Neural progenitor cell (in vitro differentiated cells): ENCODE results near the gene UBXN6. TPM values are rescaled to one million over a fixed set of nuclear protein-coding genes. Genes with fewer than 3 reads are reported as not detected.

ENCODE experiments used
- DNase-seq: peaks from one replicate; pipeline ENCODE4 v3.0.0-alpha.2; 2016; ENCODE audit warnings: low spot score
- H2AFZ ChIP-seq: fragments of 200-600 bp; sonication (generic); replicated peaks from 2 replicates; pipeline ENCODE4 v1.6.1; 2016; ENCODE audit warnings: antibody characterized with exemption
- H3F3A ChIP-seq: fragments of 200-600 bp; sonication (generic); 2 replicates; pipeline ENCODE4 v1.6.1; 2016; ENCODE audit warnings: antibody characterized with exemption, low read depth
- H3K27ac ChIP-seq: fragments of 200-600 bp; sonication (generic); 2 replicates; pipeline ENCODE4 v1.5.1; 2016; ENCODE audit warnings: mild to moderate bottlenecking
- H3K27me3 ChIP-seq: fragments of 200-600 bp; sonication (generic); 2 replicates; pipeline ENCODE4 v1.6.1; 2016; ENCODE audit warnings: mild to moderate bottlenecking, moderate library complexity
- H3K36me3 ChIP-seq: fragments of 200-600 bp; sonication (generic); 2 replicates; pipeline ENCODE4 v1.5.1; 2016
- H3K4me1 ChIP-seq: fragments of 200-600 bp; sonication (generic); 2 replicates; pipeline ENCODE4 v1.6.1; 2016; ENCODE audit warnings: mixed run types
- H3K4me2 ChIP-seq: fragments of 200-600 bp; sonication (generic); 2 replicates; pipeline ENCODE4 v1.6.1; 2016
- H3K4me3 ChIP-seq: fragments of 200-600 bp; sonication (generic); 2 replicates; pipeline ENCODE4 v1.5.1; 2016
- H3K79me2 ChIP-seq: fragments of 200-600 bp; sonication (generic); 2 replicates; pipeline ENCODE4 v1.6.1; 2016; ENCODE audit warnings: low read depth
- H3K9ac ChIP-seq: fragments of 200-600 bp; sonication (generic); 2 replicates; pipeline ENCODE4 v1.6.1; 2016
- H3K9me3 ChIP-seq: fragments of 200-600 bp; sonication (generic); 2 replicates; pipeline ENCODE4 v1.5.1; 2016; ENCODE audit warnings: low read depth
- H4K20me1 ChIP-seq: fragments of 200-600 bp; sonication (generic); 2 replicates; pipeline ENCODE4 v1.6.1; 2016; ENCODE audit warnings: low read depth
- H3K27ac Mint-ChIP-seq: 3 replicates; pipeline ENCODE4 v1.8.0; 2021; ENCODE audit warnings: mixed read lengths
- H3K27me3 Mint-ChIP-seq: 2 replicates; pipeline ENCODE4 v1.8.0; 2022; ENCODE audit warnings: low read depth, mild to moderate bottlenecking, inconsistent platforms, moderate library complexity, mixed read lengths; ENCODE audit not compliant: insufficient read depth
- H3K36me3 Mint-ChIP-seq: 3 replicates; pipeline ENCODE4 v1.8.0; 2021; ENCODE audit warnings: mixed read lengths
- H3K4me1 Mint-ChIP-seq: 3 replicates; pipeline ENCODE4 v1.8.0; 2021; ENCODE audit warnings: mixed read lengths
- H3K4me3 Mint-ChIP-seq: 3 replicates; pipeline ENCODE4 v1.8.0; 2021; ENCODE audit warnings: mild to moderate bottlenecking, moderate library complexity, mixed read lengths
- H3K9me3 Mint-ChIP-seq: 3 replicates; pipeline ENCODE4 v1.8.0; 2020; ENCODE audit warnings: mixed read lengths
- CTCF ChIP-seq: fragments of 200-600 bp; sonication (generic); IDR thresholded peaks from 2 replicates; pipeline ENCODE4 v1.5.1; 2017; ENCODE audit warnings: antibody characterized with exemption, mild to moderate bottlenecking
- EZH2 ChIP-seq: fragments of 200-600 bp; sonication (generic); IDR thresholded peaks from 2 replicates; pipeline ENCODE4 v1.6.1; 2017; ENCODE audit warnings: antibody characterized with exemption, mild to moderate bottlenecking, moderate library complexity
- EZH2phosphoT487 ChIP-seq: fragments of 200-600 bp; sonication (generic); IDR thresholded peaks from 2 replicates; pipeline ENCODE4 v1.6.1; 2017; ENCODE audit warnings: antibody characterized with exemption
- total RNA-seq: library from RNA; depleted of rRNA; stranded (reverse); fragments of >200 nt; gene quantifications from 2 replicates; pipeline ENCODE4 v1.2.3, GENCODE V29; 2015; ENCODE audit warnings: low replicate concordance

The UBXN6 gene
- total RNA-seq, 1 donor from 2014 or later, result 24.9 TPM

- H3K36me3 ChIP-seq, result no peaks in the 10 kb centered on the region
- peak overlapping the region; percentile 83 for H3K4me2 ChIP-seq
- no peak for DNase-seq
- peak overlapping the region; percentile 52 for H3K27ac Mint-ChIP-seq
- peaks cover 32% of the 10 kb centered on the region for H3K4me1 Mint-ChIP-seq
- H3K27me3 ChIP-seq, result no peaks in the 10 kb centered on the region
- H3K9me3 Mint-ChIP-seq, result no peaks in the 10 kb centered on the region
- peaks cover 33% of the 10 kb centered on the region for H3K4me1 ChIP-seq
- H3K27me3 Mint-ChIP-seq, result no peaks in the 10 kb centered on the region
- H3K9ac ChIP-seq, result no peak overlapping the region
- peaks cover 53% of the 10 kb centered on the region for H3F3A ChIP-seq
- no peaks in the 10 kb centered on the region for H3K9me3 ChIP-seq
- TF ChIP-seq EZH2phosphoT487, result no peak
- no peak for TF ChIP-seq EZH2
- TF ChIP-seq CTCF, result no peak
- H3K27ac ChIP-seq, result peak overlapping the region; percentile 98
- no peak overlapping the region for H3K4me3 ChIP-seq
- no peak overlapping the region for H2AFZ ChIP-seq
- H4K20me1 ChIP-seq, result peaks cover 75% of the 10 kb centered on the region
- H3K4me3 Mint-ChIP-seq, result peak overlapping the region; percentile 59
- H3K79me2 ChIP-seq, result peaks cover 96% of the 10 kb centered on the region
- H3K36me3 Mint-ChIP-seq, result peaks cover 21% of the 10 kb centered on the region
Measured at GRCh38 chr19:4416268-4416667, 41.3 kb downstream of the UBXN6 start.

GRCh38 chr19:4415352-4415751 is 42.2 kb downstream of the UBXN6 start:
- Mint-ChIP-seq H3K9me3 (no peaks in the 10 kb centered on the region), H3K36me3 (peaks cover 21% of the 10 kb centered on the region), H3K27me3 (no peaks in the 10 kb centered on the region), H3K4me3 (peak overlapping the region; percentile 78), H3K4me1 (peaks cover 32% of the 10 kb centered on the region), H3K27ac (peak overlapping the region; percentile 95)
- Histone ChIP-seq H3K27me3 (no peaks in the 10 kb centered on the region), H3K4me1 (peaks cover 33% of the 10 kb centered on the region), H3F3A (peaks cover 59% of the 10 kb centered on the region), H3K79me2 (peaks cover 96% of the 10 kb centered on the region), H3K27ac (peak overlapping the region; percentile 98), H3K4me2 (peak overlapping the region; percentile 83), H3K36me3 (no peaks in the 10 kb centered on the region), H3K9me3 (no peaks in the 10 kb centered on the region), H2AFZ (no peak overlapping the region), H3K4me3 (peak overlapping the region; percentile 39), H4K20me1 (peaks cover 80% of the 10 kb centered on the region), H3K9ac (no peak overlapping the region)
- TF ChIP-seq EZH2phosphoT487, result no peak
- TF ChIP-seq CTCF, result no peak
- TF ChIP-seq EZH2, result no peak
- DNase-seq, result peak; percentile 86

- Histone ChIP-seq H3K27ac (peak overlapping the region; percentile 98), H3K27me3 (no peaks in the 10 kb centered on the region), H3K79me2 (peaks cover 96% of the 10 kb centered on the region), H3K4me1 (peaks cover 33% of the 10 kb centered on the region), H2AFZ (no peak overlapping the region), H3K36me3 (no peaks in the 10 kb centered on the region), H4K20me1 (peaks cover 85% of the 10 kb centered on the region), H3K4me2 (peak overlapping the region; percentile 83), H3K4me3 (peak overlapping the region; percentile 39), H3K9ac (no peak overlapping the region), H3F3A (peaks cover 59% of the 10 kb centered on the region), H3K9me3 (no peaks in the 10 kb centered on the region)
- Mint-ChIP-seq H3K9me3 (no peaks in the 10 kb centered on the region), H3K27me3 (no peaks in the 10 kb centered on the region), H3K4me3 (peak overlapping the region; percentile 78), H3K4me1 (peaks cover 32% of the 10 kb centered on the region), H3K36me3 (peaks cover 22% of the 10 kb centered on the region), H3K27ac (peak overlapping the region; percentile 95)
- DNase-seq, result peak; percentile 81
- no peak for TF ChIP-seq EZH2
- TF ChIP-seq EZH2phosphoT487, result peak; percentile 39
Measured at GRCh38 chr19:4414800-4415321, 42.7 kb downstream of the UBXN6 start.

GRCh38 chr19:4414144-4414799 is 43.3 kb downstream of the UBXN6 start:
- Histone ChIP-seq H2AFZ (no peak overlapping the region), H3K27ac (peak overlapping the region; percentile 98), H3F3A (peaks cover 63% of the 10 kb centered on the region), H3K4me3 (peak overlapping the region; percentile 39), H3K9ac (no peak overlapping the region), H3K9me3 (no peaks in the 10 kb centered on the region), H3K36me3 (no peaks in the 10 kb centered on the region), H4K20me1 (peaks cover 87% of the 10 kb centered on the region), H3K27me3 (no peaks in the 10 kb centered on the region), H3K4me1 (peaks cover 33% of the 10 kb centered on the region), H3K79me2 (peaks cover 96% of the 10 kb centered on the region), H3K4me2 (peak overlapping the region; percentile 83)
- peak overlapping the region; percentile 95 for H3K27ac Mint-ChIP-seq
- no peaks in the 10 kb centered on the region for H3K27me3 Mint-ChIP-seq
- no peaks in the 10 kb centered on the region for H3K9me3 Mint-ChIP-seq
- TF ChIP-seq CTCF (no peak), EZH2 (no peak), EZH2phosphoT487 (no peak)
- H3K4me1 Mint-ChIP-seq, result peaks cover 32% of the 10 kb centered on the region
- peak overlapping the region; percentile 78 for H3K4me3 Mint-ChIP-seq
- H3K36me3 Mint-ChIP-seq, result peaks cover 26% of the 10 kb centered on the region
- DNase-seq, result no peak
